ENCODE results near the gene EIF3A. TPM values are rescaled to one million over a fixed set of nuclear protein-coding genes. Genes with fewer than 3 reads are reported as not detected.
"Not testable (repeated sequence)": the region's sequence is repeated elsewhere in the genome, so short reads cannot be mapped to it uniquely, and the experiment has no call there.

Gene EIF3A
- polyA plus RNA-seq, 1 experiment: 55.7 TPM

DNA sequence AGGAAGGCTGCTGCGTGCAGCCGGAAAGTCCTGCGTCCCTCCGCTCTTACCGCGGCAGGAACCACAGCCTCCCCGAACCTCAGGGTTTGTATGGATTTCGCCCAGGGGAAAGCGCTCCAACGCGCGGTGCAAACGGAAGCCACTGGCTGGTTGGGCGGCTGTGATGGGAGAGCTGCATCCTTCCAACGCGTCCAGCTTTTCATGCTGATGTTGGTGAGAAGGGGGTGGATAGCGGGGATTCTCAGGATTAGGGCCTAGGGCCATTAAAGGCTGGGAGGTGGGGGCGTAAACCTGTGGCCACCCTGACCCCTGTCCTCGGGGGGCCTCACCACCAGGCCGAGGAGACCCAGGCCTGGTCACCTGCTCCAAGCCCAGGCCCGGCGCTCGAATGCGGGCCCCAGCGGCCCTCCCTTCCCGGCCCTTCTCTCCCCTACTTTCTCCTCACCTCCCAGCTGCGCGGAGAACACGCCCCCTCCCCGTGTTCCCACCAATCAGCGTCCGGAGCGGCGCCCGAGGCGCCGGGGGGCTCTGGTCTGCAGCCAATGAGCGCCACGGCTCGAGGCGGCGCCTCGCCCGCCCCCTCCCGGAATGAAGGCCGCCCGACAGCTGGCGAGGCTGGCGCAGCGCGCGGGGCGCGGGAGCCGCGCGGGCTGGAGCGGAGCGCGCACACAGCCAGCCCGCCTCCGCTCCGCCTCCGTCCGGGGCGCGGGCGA, 51.6 kb downstream of the EIF3A start:
- TF ChIP-seq, protein P1, sequence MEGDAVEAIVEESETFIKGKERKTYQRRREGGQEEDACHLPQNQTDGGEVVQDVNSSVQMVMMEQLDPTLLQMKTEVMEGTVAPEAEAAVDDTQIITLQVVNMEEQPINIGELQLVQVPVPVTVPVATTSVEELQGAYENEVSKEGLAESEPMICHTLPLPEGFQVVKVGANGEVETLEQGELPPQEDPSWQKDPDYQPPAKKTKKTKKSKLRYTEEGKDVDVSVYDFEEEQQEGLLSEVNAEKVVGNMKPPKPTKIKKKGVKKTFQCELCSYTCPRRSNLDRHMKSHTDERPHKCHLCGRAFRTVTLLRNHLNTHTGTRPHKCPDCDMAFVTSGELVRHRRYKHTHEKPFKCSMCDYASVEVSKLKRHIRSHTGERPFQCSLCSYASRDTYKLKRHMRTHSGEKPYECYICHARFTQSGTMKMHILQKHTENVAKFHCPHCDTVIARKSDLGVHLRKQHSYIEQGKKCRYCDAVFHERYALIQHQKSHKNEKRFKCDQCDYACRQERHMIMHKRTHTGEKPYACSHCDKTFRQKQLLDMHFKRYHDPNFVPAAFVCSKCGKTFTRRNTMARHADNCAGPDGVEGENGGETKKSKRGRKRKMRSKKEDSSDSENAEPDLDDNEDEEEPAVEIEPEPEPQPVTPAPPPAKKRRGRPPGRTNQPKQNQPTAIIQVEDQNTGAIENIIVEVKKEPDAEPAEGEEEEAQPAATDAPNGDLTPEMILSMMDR (IDR thresholded peaks at IDR 0.05; ENCODE audit: low read depth, low read length): no peak
- H3K4me3 ChIP-seq (ENCODE audit: low read depth, low read length): peak overlapping the region; percentile 54
- H3K27me3 ChIP-seq (ENCODE audit: control insufficient read depth, insufficient read depth, low read length): peaks cover 3% of the 10 kb centered on the region
- peak; percentile 44 for DNase-seq (ENCODE audit: low read depth, low spot score)
- no peaks in the 10 kb centered on the region for H3K9me3 ChIP-seq (ENCODE audit: control insufficient read depth, insufficient read depth, low read length)
- ChIA-PET POLR2A (interaction anchor here (0.9 to 1.5 kb wide), 3 partner anchors 12 to 274 kb away, joined by 3 to 10 read pairs (median 3); partner anchors contain the start of gene CACUL1), CTCF (interaction anchor here (0.6 kb wide), 1 partner anchor 59 kb away, joined by 3 read pairs; no protein-coding TSS in a partner anchor)
- H3K27ac ChIP-seq (ENCODE audit: low read depth, low read length): no peak overlapping the region

DNA sequence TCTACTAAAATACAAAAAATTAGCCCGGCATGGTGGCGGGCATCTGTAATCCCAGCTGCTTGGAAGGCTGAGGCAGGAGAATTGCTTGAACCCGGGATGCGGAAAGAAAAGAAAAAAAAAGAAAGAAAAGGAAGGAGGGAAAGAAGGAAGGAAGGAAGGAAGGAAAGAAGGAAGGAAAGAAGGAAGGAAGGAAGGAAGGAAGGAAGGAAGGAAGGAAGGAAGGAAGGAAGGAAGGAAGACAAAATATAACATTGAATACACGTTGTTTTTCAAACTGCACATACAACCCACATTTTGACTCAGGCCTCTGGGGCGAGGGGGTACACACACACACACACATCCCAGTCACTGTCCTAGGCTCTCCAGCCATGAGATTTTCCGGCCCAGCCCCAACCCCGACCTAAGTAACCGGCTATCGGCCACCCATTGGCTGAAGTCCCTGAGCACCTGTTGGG, 52.1 kb downstream of the EIF3A start:
- POLR2A ChIA-PET: interaction anchor here (0.9 to 1.4 kb wide), 2 partner anchors 12 to 22 kb away, joined by 3 to 10 read pairs; no protein-coding TSS in a partner anchor
- H3K9me3 ChIP-seq (ENCODE audit: control insufficient read depth, insufficient read depth, low read length); H3K27me3 ChIP-seq (ENCODE audit: control insufficient read depth, insufficient read depth, low read length); DNase-seq (ENCODE audit: low read depth, low spot score); H3K4me3 ChIP-seq (ENCODE audit: low read depth, low read length); H3K27ac ChIP-seq (ENCODE audit: low read depth, low read length): not testable (repeated sequence)
- CTCF ChIA-PET: interaction anchor here (0.6 kb wide), 1 partner anchor 58 kb away, joined by 3 read pairs; no protein-coding TSS in a partner anchor

- H3K9me3 ChIP-seq (ENCODE audit: control insufficient read depth, insufficient read depth, low read length): no peaks in the 10 kb centered on the region
- H3K4me3 ChIP-seq (ENCODE audit: low read depth, low read length): no peak overlapping the region
- TF ChIP-seq, protein P1 (IDR thresholded peaks at IDR 0.05; ENCODE audit: low read depth, low read length): no peak
- POLR2A ChIA-PET: no interaction called here
- CTCF ChIA-PET: no interaction called here
- DNase-seq (ENCODE audit: low read depth, low spot score): no peak
- no peak overlapping the region for H3K27ac ChIP-seq (ENCODE audit: low read depth, low read length)
- H3K27me3 ChIP-seq (ENCODE audit: control insufficient read depth, insufficient read depth, low read length): peaks cover 4% of the 10 kb centered on the region
These were observed 54.1 kb downstream of the EIF3A start for GRCh38 chr10:119026301-119027110.

DNA sequence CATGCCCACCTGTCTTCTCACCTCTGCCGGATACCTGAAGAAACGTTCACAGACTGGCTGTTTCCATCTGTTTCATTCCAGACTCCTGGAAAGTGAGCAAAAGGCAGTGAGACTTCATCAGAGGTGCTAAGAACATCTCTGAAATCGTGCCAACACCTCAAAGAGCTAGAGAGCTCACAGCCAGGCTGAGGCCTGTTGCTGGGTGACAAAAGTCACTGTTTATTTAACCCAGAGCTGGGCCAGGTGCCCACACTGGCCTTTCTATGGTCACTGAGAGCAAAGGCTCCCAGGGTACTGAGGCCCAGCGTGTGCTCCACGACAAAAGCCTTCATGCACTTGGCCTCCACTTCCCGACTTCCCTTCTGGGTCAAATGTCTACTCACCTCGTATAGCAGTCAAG, 54.8 kb downstream of the EIF3A start:
- no peak for DNase-seq (ENCODE audit: low read depth, low spot score)
- H3K27ac ChIP-seq (ENCODE audit: low read depth, low read length): no peak overlapping the region
- no peak overlapping the region for H3K4me3 ChIP-seq (ENCODE audit: low read depth, low read length)
- POLR2A ChIA-PET: no interaction called here
- no peaks in the 10 kb centered on the region for H3K9me3 ChIP-seq (ENCODE audit: control insufficient read depth, insufficient read depth, low read length)
- CTCF ChIA-PET: no interaction called here
- H3K27me3 ChIP-seq (ENCODE audit: control insufficient read depth, insufficient read depth, low read length): peaks cover 5% of the 10 kb centered on the region
- TF ChIP-seq, protein P1 (IDR thresholded peaks at IDR 0.05; ENCODE audit: low read depth, low read length): no peak

DNA sequence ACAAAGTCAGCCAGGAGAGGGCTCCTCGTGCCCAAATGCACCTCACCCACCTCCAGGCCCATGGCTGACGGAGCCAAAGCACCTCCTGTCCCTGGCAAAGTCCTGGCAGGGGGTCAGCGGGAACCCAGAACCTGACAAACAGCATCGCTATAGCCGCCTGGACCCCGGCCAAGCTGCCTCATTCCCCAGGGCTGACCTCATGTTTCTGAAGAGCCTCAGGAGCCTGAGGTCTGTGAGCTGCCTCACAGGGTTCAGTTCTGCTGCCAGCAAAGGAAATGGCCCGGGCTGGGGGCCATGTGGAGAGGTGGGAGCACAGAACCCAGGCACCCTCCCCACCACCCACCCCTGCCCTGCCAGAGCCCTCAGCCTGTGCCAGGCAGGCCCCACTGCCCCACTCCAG, 55.3 kb downstream of the EIF3A start:
- no peak for DNase-seq (ENCODE audit: low read depth, low spot score)
- Histone ChIP-seq H3K4me3 (ENCODE audit: low read depth, low read length) (no peak overlapping the region), H3K9me3 (ENCODE audit: control insufficient read depth, insufficient read depth, low read length) (no peaks in the 10 kb centered on the region), H3K27ac (ENCODE audit: low read depth, low read length) (no peak overlapping the region), H3K27me3 (ENCODE audit: control insufficient read depth, insufficient read depth, low read length) (peaks cover 5% of the 10 kb centered on the region)
- POLR2A ChIA-PET: no interaction called here
- TF ChIP-seq, protein P1 (IDR thresholded peaks at IDR 0.05; ENCODE audit: low read depth, low read length): no peak
- CTCF ChIA-PET: no interaction called here

Data from AG04450 (cell line).